NCI-H1092 (cell line): ENCODE data around the gene RPRD1B.
"Not testable (repeated sequence)": the region's sequence is repeated elsewhere in the genome, so short reads cannot be mapped to it uniquely, and the experiment has no call there.

ENCODE experiments used
- DNase-seq: peaks from one replicate; lab custom pipeline; 2025; lab: John Stamatoyannopoulos, UW

RPRD1B gene

DNA sequence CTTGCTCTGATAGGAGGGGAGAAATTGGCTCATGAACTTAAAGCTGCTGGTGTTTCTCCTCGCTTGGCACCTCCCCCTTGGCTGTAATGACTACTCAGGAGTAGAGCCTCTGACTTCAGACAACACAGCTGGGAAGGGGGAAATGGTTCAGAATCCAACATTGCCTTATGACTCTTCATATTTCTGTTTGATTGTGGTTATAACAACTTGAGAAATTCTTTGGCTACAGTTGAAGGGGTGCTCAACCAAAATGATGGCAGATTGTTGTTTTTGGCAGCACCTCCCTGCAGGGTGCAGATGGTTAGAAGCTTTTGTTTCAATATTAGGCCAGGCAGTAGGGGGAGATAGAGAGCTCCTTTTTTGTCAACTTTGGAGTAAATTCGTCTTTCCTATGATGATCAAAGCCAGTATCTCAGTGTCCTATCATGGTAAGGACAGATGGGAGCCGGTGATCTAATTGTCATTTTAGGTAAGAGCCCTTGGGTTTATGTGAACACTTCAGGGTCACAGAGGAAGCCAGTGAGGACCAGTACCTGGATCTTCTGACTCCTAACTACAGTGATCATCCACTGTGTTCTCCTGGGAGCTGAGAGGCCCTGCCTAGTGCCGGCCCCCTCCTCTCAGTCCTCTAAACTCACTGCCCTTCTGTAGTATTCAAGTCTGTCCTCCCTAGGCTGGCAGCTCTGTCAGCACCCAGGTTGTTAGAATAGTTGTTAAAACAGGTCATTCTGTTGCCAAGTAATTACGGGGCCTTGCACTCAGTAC is 39.9 kb downstream of the RPRD1B start:
- no peak for DNase-seq

DNA sequence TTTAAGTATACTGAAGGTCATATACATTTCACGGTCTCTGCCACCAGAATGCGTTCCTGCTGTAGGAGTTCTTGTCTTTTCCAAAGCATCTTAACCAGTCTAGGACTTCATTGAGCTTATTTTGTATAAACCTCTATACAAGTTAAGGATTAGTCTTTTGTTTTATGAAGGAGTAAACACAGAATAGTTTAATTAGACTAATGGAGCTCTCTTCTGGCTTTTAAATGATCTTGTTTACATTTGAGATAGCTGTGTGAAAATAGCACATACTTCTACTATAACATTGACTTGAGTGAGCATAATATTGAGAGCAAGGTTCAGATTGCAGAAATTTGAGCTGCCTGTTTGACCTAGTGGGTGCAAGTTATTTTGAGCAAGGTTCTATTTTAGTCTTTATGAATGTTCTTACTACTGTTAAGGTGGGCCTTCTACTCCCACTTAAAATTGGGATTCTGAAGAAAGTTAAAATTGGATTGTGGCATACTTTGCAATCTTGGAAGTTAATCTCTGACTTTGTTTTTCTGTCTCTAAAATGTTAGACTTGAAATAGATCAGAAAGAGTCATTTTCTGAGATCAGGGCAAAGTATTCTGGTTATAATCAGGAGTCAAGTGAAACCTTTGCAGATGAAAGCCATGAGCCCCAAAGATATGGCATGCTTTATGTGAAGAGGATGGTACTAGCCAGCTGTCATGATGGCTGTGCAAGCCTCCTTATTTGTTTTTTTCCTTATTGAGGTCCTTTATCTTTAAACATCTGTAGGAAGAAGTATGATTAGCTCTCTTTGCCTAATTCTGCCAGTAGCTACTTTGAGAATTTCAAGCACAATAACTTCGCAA is 41.8 kb downstream of the RPRD1B start:
- no peak for DNase-seq

DNA sequence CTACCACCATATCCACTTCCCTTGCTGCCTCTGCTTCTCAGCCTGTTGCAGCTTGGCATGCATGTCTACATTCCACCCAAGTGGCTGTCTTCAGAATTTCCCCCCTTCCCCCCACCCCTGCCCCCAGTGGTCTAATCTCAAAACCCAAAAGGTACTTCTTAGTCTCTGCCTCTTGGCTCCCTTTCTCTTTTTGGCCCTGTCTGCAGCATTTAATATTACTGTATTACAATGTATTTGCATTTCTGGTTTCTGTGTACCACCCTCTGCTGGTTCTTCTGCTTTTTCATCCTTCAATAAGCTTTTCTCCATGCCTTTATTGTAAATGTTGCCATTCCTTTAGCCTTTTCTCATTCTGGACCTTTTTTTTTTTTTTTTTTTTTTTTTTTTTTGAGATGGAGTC is 43.0 kb downstream of the RPRD1B start:
- DNase-seq: no peak

DNA sequence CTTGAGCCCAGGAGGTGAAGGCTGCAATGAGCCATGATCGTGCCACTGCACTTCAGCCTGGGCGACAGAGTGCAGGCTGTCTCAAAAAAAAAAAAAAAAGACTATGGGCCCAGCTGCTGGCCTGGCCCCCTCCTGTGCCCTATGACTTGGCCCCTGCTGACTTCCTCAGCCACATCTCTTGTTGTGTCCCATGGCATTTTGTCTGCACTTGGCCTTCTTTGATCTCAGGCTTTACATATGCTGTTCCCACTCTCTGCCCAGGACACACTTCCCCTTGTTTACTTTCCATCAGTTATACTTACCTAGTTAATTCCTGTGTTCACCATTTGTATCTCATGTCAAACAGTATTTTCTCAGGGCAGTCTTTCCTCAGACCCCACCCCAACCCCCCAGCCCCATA is 44.5 kb downstream of the RPRD1B start:
- no peak for DNase-seq

DNA sequence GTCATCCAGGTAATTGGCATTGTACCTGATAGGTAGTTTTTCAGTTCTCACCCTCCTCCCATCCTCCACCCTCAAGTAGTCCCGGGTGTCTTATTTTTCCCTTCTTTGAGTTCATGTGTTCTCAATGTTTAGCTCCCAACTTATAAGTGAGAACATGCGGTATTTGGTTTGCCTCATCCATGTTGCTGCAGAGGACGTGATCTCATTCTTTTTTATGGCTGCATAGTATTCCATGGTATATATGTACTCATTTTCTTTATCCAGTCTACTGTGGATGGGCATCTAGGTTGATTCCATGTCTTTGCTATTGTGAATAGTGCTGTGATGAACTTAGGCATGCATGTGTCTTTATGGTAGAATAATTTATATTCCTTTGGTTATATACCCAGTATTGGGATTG is 45.8 kb downstream of the RPRD1B start:
- no peak for DNase-seq

DNA sequence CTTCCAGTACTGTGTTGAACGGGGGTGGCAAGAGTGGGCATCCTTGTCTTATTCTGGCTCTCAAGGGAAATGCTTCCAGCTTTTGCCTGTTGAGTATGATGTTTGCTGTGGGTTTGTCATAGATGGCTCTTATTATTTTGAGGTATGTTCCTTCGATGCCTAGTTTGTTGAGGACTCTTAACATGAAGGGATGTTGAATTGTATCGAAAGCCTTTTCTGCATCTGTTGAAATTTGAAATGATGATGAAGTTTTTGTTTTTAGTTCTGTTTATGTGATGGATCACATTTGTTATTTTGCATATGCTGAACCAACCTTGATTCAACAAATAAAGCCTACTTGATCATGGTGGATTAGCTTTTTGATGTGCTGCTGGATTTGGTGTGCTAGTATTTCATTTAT is 48.0 kb downstream of the RPRD1B start:
- DNase-seq: no peak

DNA sequence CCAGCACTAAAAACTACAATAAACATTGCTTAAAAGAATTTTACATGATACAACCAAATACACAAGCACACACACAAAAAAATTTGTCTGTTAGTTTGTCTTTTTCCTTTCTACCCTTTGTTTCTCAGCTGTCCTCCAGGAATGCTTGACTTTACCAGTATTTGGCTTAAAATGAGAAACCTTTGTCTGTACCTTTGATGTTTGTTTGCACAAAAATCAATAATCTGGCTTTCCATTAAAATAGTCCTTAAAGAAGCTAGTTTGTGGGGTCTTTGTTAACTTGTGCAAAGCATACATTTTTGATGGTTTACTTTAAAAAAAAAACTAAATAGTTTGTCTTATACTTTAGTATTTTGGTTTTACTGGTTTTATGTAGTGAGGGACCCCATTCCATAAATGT is 49.3 kb downstream of the RPRD1B start:
- DNase-seq: no peak

DNA sequence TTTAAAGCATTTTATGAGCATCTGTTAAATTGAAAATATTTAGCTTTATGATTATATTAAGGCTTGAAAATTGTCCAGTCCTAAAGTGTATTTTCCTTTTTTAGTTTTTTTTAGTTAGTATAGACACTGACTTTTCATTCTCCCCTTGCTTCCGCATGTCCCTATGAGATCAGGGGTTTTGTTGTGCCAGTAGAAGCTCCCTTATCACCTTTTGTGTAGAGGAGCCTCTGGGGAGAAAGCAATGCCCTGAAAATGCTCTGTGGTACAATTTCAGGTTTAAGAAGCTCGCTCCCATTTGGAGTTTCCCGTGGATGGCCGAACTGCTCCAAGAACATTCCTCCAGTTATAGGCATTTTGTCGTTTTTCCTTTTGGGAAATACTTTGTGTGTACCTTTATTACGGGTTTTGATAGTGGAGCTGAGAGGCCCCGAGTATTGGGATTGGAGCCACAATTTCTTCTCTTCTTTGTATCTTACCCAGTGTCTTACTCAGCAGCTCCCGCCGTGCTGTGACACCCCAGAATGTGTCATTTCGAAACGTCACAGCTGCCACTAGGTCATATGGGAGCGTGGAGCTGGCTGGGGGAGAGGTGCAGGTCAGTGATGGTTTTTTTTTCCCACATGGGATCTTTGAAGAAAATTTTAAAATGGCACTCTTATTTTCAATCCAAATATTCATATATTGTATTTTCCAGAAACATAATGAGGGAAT is 49.9 kb downstream of the RPRD1B start:
- DNase-seq: no peak

DNA sequence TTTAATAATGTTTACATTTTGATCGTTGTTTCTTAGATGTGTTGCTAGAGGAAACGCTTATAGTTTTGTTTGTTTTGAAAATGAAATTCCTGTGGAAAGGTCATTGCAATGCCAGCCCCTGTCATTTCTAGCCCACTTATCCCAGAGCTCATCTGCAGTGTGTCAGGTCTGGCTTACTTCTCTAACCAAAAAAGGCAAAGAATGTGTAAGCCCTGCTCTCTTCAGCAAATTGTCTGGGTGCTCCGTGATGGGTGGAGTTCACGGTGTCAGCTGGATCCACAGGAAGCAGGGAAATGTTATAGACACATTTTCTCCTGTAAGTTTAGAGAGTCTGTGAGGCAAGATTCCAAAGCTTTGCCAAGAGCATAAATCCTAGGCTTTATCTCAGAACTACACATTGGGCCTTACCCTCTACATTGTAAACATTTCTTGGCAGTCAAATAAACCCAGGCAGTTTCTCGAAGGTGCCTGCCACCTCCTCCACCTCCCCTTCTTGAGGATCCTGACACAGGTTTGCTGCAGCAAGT is 50.9 kb downstream of the RPRD1B start:
- DNase-seq: no peak

DNA sequence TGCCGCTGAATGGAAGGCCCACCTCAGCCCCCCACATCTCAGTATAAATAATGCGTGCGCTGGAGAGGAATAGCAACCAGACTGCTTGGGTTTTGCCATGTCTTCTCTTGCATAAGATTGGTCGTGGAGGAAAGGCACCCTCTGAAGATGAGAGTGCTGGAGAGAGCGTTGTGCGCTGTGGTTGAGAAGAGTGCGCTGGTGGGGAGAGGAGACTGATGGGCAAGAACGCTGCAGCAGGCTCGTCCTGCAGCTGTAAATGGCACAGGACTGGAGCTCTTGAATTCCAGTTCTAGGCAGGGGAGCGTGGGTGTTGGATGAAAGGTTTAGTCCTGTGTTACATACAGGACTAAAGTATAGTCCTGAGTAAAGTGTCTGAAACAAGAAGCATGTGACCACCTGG is 51.5 kb downstream of the RPRD1B start:
- no peak for DNase-seq

DNA sequence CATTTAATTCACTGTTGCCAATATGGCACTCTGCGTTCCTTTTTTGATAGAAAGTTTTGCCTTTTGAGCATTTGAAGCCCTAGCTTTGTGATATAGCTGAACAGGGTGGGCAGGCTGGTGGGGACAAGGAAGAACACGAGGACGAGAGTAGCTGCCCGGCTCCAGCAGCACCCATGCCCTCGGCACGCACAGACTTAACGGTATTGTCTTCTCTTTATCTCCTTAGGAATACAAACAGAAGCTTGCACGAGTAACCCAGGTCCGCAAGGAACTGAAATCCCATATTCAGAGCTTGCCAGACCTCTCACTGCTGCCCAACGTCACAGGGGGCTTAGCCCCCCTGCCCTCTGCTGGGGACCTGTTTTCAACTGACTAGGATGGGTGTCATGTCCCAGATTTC is 56.0 kb downstream of the RPRD1B start:
- DNase-seq: no peak

DNA sequence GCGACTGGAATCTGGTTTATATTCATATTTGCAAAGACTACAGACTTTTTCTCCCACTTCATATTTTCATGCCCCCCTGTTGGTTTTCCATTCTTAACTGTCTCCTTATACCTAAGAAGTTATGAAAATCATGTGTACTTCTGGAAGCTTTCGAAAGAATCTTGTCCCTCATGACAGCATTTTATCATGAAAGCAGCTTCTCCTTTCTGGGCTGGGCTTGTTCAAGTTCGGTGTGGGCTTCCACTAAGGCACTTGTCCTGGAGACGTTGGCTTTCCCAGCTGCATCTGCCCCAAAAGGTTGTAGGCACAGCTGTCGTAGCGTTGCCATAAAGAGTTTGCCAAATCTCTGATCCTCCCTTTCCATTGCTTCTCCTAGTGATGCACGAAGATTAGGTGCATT is 56.5 kb downstream of the RPRD1B start:
- DNase-seq: no peak

DNA sequence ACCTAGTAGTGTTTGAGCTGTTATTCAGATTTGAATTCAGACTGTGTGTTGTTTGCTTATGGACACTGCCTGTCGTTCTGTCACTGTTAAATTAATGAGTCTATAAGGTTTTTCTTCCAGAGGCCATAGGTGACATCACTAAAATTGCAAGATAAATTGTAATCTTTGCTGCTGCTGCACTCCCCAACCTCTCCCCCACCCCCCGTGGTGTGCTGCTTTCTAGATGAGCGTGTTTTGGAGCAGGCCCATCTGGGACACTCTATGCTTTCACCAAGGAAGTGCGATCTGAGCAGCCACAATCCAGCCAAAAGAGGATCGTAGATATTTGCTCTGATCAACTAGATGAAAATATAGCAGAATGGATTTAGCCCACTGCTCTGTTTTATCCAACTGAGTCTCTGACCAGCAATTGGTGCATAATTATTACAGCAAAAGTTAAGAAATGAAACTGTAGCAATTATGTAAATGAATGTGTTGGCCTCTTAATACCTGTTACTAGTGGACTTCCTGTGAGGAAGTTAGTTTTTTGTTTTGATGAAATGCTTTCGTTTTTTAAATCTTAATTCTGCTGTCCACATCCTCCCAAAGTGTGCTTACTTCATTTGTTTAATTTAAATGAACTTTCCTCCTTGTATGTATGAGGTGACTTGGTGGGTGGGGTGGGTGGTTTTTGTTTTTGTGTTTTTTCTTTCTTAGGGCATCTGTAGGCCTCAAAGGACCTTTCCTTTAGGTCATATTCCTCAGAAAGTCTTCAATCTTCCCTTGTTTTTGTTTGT is 58.1 kb downstream of the RPRD1B start:
- DNase-seq: no peak

DNA sequence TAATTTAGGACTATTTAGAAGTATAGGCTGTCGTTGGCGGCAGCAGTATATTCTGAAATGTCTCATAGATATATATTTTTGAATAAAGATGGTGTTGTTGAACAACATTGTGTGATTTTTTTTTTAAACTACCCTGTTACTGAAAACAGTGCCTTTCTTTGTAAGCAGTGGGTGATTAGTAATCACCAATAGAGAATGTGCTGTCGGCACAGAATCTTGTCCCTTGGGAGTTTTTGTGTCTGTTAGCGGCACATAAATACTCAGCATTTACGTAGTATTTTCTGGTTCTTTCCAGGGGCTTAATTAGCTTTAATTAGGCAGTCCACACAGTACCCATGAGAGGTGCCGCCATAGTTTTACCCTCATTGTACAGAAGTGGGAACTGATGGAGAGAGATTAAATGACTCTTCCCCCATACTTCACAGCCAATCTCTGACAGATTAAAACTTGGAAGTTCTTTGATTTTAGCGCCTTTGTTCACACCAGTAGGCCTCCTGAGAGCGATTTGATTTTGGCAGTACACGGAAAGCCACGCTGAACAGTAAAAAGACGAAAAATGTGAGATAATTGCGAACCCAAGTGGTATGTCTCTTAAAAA is 58.8 kb downstream of the RPRD1B start:
- no peak for DNase-seq

DNA sequence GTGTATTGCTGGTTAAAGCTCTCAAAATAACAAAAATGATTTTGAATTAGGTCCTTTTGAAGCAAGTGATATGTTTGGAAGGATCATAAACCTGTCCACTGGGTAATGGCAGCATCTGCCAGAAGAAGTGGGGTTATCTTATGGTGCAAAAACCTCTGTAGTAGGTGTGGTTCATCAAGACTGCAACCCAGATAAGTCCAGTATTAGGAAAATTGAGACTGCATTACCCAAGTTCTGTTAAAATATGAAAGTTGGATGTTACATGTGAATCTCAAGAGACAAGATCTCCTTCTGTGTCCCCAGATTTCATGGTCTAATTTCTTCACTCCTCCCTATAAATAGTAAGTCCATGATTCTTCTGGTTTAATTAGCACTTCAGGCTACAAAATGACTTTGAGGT is 59.4 kb downstream of the RPRD1B start:
- no peak for DNase-seq

DNA sequence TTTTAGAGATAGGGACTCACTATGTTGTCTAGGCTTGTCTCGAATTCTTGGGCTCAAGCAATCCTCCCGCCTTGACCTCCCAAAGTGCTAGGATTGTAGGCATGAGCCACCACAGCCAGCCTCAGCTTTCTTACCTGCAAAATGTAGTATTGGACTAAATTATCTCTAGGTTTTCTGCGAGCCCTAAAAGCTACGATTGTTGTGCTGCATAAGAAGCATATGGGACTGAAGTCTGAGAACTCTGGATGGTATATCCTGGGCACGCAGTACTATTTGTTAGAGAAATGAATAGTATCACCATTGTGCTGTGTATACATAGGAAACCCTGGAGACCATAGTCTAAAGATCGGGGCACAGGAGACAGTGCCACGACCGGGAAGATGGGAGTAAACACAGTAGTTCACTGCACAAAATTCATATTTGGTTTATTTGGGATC is 60.1 kb downstream of the RPRD1B start:
- DNase-seq: no peak

DNA sequence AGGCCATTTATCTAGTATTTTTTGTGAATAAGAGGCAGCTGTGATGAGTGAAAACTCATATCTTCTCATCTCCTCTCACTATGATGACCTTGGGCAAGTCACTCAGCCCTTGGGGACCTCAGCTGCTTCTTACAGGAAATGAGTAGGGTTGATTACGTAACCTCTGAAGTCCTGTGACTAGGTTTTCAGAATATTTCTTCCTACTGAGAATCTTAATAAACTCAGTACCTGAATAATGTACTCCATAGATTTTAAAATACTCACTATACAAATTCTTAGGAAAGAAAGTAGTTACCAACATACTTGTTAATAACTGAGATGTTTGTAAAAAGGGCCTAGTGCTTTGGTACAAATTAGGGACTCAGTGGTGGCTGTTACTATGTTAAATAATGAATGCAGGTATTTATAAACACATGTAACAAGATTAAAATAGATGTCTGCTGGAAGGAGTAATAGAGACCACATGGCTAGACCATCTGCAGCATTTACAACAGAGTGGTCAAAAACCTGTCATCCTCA is 60.9 kb downstream of the RPRD1B start:
- no peak for DNase-seq

DNA sequence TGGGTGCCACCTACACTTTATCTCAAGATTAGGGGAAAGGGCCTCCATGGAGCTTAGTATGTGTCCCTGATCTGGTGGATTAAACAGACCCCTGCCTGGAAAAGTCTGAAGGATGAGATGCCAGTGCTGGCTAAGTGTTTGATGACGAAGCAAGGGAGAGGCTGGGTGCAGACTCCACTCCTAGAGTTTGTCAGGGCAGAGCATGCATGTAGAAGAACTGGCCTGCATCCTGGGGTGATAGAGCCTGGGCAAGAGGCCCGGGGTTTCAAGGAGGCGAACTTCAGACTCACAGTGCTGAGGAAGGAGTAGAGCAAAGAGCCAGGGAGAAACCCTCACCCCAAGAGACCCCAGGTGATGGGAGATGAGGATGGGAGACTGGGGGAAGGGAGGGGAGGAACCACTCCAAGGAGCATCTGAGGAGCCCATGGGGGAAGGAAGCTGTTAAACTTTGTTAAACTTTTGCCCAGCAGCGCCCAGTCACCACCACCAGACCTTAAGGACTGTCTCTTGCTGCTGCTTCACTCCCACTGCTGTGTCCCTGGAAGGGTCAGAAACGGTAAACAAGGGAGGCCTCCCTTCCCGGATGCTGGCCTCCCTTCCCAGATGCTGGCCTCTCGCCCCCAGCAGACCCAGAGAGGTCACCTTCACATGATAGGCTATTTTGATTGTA is 61.6 kb downstream of the RPRD1B start:
- no peak for DNase-seq

DNA sequence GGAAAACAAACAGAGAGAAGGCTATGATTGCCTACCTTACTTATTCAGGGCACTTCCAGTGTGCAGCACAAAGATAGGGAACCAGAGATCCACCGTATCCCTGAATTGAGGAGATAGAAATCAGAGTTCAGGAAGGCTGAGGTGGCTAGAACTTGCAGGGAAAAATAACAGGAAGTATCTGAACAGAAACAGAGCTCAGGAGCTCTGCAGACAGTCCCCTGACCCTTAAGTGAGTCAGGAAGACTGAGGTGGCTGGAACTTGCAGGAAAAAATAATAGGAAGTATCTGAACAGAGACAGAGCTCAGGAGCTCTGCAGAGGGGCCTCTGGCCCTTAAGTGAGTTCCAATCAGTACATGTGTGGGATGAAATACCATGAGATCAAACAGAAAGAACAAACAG is 65.4 kb downstream of the RPRD1B start:
- no peak for DNase-seq

DNA sequence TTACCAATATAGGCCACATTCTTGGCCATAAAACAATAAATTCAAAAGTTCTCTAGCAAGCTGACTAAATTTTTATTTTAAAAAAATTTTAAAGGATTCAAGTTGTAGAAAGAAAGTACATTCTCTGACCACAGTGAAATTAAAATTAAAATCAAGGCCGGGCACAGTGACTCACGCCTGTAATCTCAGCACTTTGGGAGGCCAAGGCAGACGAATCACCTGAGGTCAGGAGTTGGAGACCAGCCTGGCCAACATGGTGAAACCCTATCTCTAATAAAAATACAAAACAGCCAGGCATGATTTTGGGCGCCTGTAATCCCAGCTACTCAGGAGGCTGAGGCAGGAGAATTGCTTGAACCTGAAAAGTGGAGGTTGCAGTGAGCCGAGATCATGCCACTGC is 68.7 kb downstream of the RPRD1B start:
- DNase-seq: not testable (repeated sequence)

DNA sequence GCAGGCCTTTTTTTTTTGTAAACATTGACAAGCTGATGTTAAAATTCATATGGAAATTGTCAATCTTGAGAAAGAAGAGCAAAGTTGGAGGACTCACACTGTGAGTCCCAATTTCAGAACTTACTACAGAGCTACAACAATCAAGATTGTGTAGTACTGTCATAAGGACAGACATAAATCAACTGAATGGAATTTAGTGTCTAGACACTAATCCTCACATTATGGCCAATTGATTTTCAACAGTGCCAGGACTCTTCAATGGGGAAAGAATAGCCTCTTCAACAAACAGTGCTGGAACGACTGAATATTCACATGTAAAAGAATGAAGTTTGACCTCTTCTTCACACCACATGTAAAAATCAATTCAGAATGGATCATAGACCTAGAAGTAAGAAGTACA is 70.7 kb downstream of the RPRD1B start:
- DNase-seq: no peak
